Skeletal muscle tissue (tissue), 4 donors: ENCODE measurements around the gene ULBP2. TPM values are rescaled to one million over a fixed set of nuclear protein-coding genes. Genes with fewer than 3 reads are reported as not detected.
"Not testable (repeated sequence)": the region's sequence is repeated elsewhere in the genome, so short reads cannot be mapped to it uniquely, and the experiment has no call there.

Experiments
- H3K27ac ChIP-seq: one replicate; pipeline ENCODE4 v1.7.0; 2013; ENCODE audit warnings: mild to moderate bottlenecking, low read depth, low read length, inconsistent platforms
- H3K27me3 ChIP-seq, 3 donors: one replicate each; pipeline ENCODE4 v1.7.0; 2013; ENCODE audit warnings: low read length in 3 of 3; ENCODE audit not compliant: control insufficient read depth in 3 of 3, insufficient read depth in 3 of 3
- H3K36me3 ChIP-seq, 3 donors: one replicate each; pipeline ENCODE4 v1.7.0; 2013; ENCODE audit warnings: low read length in 3 of 3; ENCODE audit not compliant: control insufficient read depth in 3 of 3, insufficient read depth in 3 of 3
- H3K4me1 ChIP-seq, 3 donors: one replicate each; pipeline ENCODE4 v1.7.0; 2013; ENCODE audit warnings: low read length in 3 of 3, mild to moderate bottlenecking in 3 of 3; ENCODE audit not compliant: control insufficient read depth in 3 of 3, insufficient read depth in 3 of 3
- H3K4me3 ChIP-seq, 3 donors: one replicate each; pipeline ENCODE4 v1.7.0; 2013; ENCODE audit warnings: low read length in 3 of 3
- H3K9ac ChIP-seq, 3 donors: one replicate each; pipeline ENCODE4 v1.7.0; 2013; ENCODE audit warnings: low read length in 3 of 3, mild to moderate bottlenecking in 3 of 3, moderate library complexity in 2 of 3, low read depth in 1 of 3
- H3K9me3 ChIP-seq, 3 donors: one replicate each; pipeline ENCODE4 v1.7.0; 2013; ENCODE audit warnings: low read length in 3 of 3; ENCODE audit not compliant: control insufficient read depth in 3 of 3
- total RNA-seq: library from RNA; depleted of rRNA; stranded (reverse); fragments of >200 nt; gene quantifications from one replicate; pipeline ENCODE4 v1.2.3, GENCODE V29; 2014
- donor health status: Osteomylitis.

ULBP2 gene
- total RNA-seq, 1 donor from 2014 or later = not detected

GRCh38 chr6:149965194-149966020 lies 23.6 kb downstream of the ULBP2 start:
- Histone ChIP-seq H3K9ac (peak overlapping the region in 1 of 3 donors; percentile 16), H3K27ac (no peak overlapping the region), H3K4me3 (peak overlapping the region in 2 of 3 donors; percentile 67 to 74), H3K4me1 (peaks cover 21 to 28% (median 24%) of the 10 kb centered on the region in 3 donors), H3K27me3 (peaks cover 61 to 81% (median 80%) of the 10 kb centered on the region in 3 donors), H3K36me3 (no peaks in the 10 kb centered on the region), H3K9me3 (no peaks in the 10 kb centered on the region)

DNA sequence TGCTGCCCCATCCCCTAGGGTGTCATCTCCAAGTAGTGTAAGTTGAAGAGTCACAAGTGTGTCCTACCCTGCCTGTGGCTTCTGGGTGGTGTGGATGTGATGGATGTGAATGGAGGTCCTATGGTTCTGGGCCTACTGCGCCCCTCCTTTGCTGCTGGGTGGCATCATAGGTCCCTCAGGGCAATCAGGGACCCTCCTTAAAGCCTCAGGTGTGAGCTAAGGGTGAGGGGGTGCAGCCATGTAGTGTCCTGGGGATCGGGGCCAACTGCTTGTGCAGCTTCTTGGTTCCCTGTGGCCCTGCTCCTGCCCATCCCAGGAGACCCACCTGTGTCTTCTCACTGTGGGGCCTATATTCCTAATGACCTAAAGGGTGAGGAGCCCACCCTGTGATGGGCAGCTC lies 24.5 kb downstream of the ULBP2 start:
- peaks cover 21 to 28% (median 24%) of the 10 kb centered on the region in 3 donors for H3K4me1 ChIP-seq
- not testable (repeated sequence) for H3K36me3 ChIP-seq, H3K4me3 ChIP-seq, H3K27ac ChIP-seq, H3K9ac ChIP-seq, H3K9me3 ChIP-seq
- peaks cover 58 to 82% (median 79%) of the 10 kb centered on the region in 3 donors for H3K27me3 ChIP-seq

DNA sequence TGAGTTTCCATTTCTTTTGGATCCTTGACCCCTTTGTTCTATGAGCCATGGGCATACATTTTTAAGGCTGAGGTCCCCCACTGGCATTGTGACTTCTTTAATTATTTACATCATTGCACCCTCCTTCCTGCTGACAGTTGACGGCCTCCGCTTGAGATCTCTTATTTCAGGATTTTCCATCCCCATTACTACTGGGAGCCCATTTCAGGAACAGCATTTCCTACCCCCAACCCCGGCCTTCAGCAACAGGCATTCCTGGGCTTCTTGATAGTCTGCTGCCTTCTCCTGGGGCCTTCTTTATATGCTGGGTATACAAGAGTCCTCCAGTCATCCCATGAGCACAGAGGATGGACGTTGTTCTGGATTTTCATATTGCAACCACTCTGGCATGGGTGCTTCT lies 25.8 kb downstream of the ULBP2 start:
- Histone ChIP-seq H3K9me3 (no peaks in the 10 kb centered on the region), H3K27me3 (peaks cover 54 to 69% (median 69%) of the 10 kb centered on the region in 3 donors), H3K9ac (no peak overlapping the region), H3K4me3 (no peak overlapping the region), H3K36me3 (no peaks in the 10 kb centered on the region), H3K27ac (no peak overlapping the region), H3K4me1 (peaks cover 21 to 28% (median 24%) of the 10 kb centered on the region in 3 donors)

GRCh38 chr6:149967999-149968398 lies 26.2 kb downstream of the ULBP2 start:
- peaks cover 50 to 68% (median 65%) of the 10 kb centered on the region in 3 donors for H3K27me3 ChIP-seq
- not testable (repeated sequence) for H3K9me3 ChIP-seq, H3K36me3 ChIP-seq, H3K27ac ChIP-seq, H3K9ac ChIP-seq, H3K4me3 ChIP-seq
- peaks cover 21 to 25% (median 22%) of the 10 kb centered on the region in 3 donors for H3K4me1 ChIP-seq

- H3K27ac ChIP-seq, H3K9ac ChIP-seq, H3K9me3 ChIP-seq, H3K36me3 ChIP-seq, H3K4me3 ChIP-seq: not testable (repeated sequence)
- peaks cover 46 to 59% (median 56%) of the 10 kb centered on the region in 3 donors for H3K27me3 ChIP-seq
- H3K4me1 ChIP-seq = peaks cover 15 to 18% (median 17%) of the 10 kb centered on the region in 3 donors
Measured at GRCh38 chr6:149968909-149969308, 27.1 kb downstream of the ULBP2 start.

- Histone ChIP-seq H3K27ac (no peak overlapping the region), H3K36me3 (no peaks in the 10 kb centered on the region), H3K27me3 (peaks cover 43 to 57% (median 54%) of the 10 kb centered on the region in 3 donors), H3K9ac (no peak overlapping the region), H3K4me3 (no peak overlapping the region), H3K4me1 (peaks cover 8 to 11% (median 10%) of the 10 kb centered on the region in 3 donors), H3K9me3 (no peaks in the 10 kb centered on the region)
Measured at GRCh38 chr6:149969635-149970034, 27.8 kb downstream of the ULBP2 start.

GRCh38 chr6:149974394-149974793 lies 32.6 kb downstream of the ULBP2 start:
- not testable (repeated sequence) for H3K36me3 ChIP-seq, H3K27ac ChIP-seq, H3K9ac ChIP-seq, H3K9me3 ChIP-seq, H3K4me1 ChIP-seq, H3K4me3 ChIP-seq
- H3K27me3 ChIP-seq = peaks cover 22 to 52% (median 41%) of the 10 kb centered on the region in 3 donors

DNA sequence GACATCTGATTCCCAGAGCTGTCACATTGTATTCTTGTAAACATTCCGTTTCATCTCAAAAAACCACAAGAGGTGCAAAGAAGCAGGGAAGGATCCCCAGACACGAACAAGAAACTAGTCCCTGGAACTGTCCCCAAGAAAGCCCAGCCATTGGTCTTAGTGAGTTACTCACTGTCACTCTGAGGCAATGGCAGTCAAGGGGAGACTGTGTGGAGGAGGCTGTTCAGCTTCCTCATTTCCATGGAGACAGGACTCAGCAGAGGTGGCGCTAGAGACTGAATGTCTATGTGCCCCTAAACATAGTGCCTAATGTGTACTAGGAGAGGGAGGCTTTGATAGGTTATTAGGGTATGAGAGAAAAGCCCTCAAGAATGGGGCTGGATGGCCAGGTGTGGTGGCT lies 33.0 kb downstream of the ULBP2 start:
- Histone ChIP-seq H3K27me3 (peaks cover 17 to 48% (median 38%) of the 10 kb centered on the region in 3 donors), H3K9ac (no peak overlapping the region), H3K27ac (no peak overlapping the region), H3K4me3 (no peak overlapping the region), H3K4me1 (no peaks in the 10 kb centered on the region), H3K36me3 (no peaks in the 10 kb centered on the region), H3K9me3 (no peaks in the 10 kb centered on the region)

- Histone ChIP-seq H3K4me1 (no peaks in the 10 kb centered on the region), H3K9me3 (no peaks in the 10 kb centered on the region), H3K9ac (no peak overlapping the region), H3K4me3 (no peak overlapping the region), H3K36me3 (no peaks in the 10 kb centered on the region), H3K27me3 (peaks cover 13 to 42% (median 32%) of the 10 kb centered on the region in 3 donors), H3K27ac (no peak overlapping the region)
Measured at GRCh38 chr6:149975400-149975799, 33.6 kb downstream of the ULBP2 start.

DNA sequence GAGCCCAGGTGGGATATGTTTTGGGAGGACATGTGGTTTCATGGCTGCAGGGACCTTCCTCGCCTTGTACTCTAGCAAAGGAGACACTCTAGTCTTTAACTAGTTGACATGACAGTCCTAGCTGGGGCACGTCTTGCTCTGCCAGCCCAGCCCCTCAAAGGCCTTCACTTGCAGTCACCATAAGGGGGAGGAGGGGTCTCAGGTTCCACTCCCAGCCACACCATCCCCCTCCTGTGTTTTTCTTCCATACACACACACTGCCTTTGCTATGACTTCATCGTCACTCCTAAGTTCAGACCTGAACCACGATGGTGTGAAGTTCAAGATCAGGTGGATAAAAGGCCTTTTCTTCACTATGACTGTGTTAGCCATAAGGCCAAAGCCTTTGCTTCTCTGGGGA lies 35.4 kb downstream of the ULBP2 start:
- H3K36me3 ChIP-seq = no peaks in the 10 kb centered on the region
- peaks cover 13 to 54% (median 33%) of the 10 kb centered on the region in 3 donors for H3K27me3 ChIP-seq
- H3K9ac ChIP-seq = no peak overlapping the region
- H3K27ac ChIP-seq = no peak overlapping the region
- no peak overlapping the region for H3K4me3 ChIP-seq
- H3K4me1 ChIP-seq = no peaks in the 10 kb centered on the region
- no peaks in the 10 kb centered on the region for H3K9me3 ChIP-seq
